CD4-positive, alpha-beta T cell treated with Interleukin-12 subunit alpha and Interleukin-12 subunit beta, for 1 hour (primary cell): ENCODE measurements around the gene GREB1L.
"Not testable (repeated sequence)": the region's sequence is repeated elsewhere in the genome, so short reads cannot be mapped to it uniquely, and the experiment has no call there.

ENCODE experiments used
- DNase-seq: peaks from one replicate; pipeline ENCODE4 v3.0.0-alpha.2; 2020

GREB1L gene

DNA sequence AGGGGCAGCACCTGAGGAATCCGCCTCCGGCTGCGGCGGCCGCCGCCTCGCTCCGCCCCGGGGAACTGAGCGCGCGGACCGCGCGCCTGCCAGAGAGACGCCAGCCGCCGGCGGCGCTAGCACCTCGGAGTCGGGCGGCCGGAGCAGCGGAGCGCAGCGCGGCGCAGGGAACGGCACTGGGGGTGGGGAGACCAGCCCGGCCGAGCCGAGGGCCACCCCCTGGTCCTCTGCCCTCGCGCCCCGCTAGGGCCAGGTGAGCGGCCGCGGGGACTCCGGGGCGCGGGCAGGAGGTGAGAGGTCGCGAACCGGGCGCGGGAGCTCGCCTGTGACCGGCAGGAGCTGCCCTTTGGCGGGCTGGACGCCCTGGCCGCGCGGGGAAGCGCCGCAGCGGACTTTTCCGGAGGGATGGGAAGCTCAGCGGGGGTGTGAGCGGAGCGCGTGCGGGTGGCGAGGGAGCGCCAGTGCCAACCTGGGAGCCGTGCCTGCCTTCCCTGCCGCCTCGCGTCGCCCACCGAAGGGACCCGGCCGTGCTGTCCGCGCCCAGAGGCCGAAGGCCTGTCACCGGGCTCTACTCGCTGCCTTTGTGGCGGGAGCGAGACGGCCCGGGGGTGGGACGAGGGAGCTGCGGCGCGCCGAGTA lies at the start of gene GREB1L:
GREB1L (plus strand) TSS at position 92 of the 639 bp plus-strand sequence. CDS start 141,287 bp downstream, outside the sequence.
- no peak for DNase-seq

DNA sequence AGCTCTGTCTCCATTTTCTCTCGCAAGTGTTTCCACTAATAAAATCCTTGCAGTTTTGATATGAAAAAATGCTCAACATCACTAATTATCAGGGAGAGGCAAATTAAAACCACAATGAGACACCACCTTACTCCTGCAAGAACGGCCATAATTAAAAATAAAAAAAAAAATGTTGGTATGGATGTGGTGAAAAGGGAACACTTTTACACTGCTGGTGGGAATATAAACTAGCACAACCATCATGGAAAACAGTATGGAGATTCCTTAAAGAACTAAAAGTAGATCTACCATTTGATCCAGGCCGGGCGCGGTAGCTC lies 49.8 kb upstream of the GREB1L start:
- DNase-seq: no peak

DNA sequence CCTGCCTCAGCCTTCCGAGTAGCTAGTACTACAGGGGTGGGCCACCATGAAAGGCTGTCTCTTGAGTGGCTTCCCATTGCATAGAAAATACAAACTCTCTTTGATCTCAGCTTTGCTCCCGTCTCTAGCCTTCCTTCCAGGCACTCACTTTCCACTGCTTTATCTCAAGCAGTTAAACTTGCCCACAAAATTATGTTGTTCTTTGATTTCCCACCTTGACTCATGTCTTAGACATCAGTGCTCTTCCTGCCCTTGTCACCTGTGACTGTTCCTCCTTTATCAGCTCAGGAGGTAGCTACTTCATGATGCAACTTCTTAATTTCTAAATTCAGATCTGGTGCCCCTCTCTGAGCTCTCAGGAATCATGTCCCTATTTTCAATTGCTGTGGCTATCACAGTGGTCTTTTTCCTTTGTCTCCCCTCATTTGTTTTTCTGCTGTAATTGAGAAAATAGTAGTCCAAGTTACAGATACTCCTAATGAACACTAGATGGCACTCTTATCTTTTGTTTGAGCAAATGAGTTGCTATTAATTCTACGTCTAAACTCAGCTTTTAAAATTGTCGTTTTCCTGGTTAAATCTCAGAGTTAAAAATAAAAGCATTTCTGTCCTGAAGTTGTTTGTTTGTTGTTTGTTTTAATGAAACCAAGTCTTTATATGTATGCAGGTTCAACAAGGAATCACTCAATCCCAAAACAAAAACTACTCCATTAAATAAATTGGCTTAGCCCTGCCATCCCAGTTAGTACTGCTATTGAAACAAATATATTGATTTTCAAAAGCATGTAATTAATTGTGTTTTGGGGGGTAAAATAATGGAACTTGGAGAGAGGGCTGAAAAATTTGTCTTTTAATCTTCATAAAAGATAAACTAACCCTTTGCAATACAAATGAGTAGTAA lies 46.9 kb upstream of the GREB1L start:
- peak; percentile 28 for DNase-seq

DNA sequence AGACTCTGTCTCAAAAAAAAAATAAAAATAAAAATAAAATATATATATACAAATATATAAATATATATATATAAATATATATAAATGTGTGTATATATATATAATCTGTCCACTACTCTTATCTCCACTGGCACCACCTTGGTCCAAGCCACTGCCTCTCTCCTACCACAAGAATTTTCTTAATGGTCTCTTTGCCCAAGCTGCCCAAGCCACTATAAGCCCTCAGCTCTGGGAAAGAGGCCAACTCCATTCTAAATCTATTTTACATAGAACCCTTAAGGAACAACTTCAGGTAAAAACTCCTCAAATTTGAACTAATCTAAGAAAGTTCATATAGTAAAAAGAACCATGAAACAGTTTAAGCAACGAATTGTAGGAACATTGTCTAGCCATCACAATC lies 45.6 kb upstream of the GREB1L start:
- DNase-seq: no peak

DNA sequence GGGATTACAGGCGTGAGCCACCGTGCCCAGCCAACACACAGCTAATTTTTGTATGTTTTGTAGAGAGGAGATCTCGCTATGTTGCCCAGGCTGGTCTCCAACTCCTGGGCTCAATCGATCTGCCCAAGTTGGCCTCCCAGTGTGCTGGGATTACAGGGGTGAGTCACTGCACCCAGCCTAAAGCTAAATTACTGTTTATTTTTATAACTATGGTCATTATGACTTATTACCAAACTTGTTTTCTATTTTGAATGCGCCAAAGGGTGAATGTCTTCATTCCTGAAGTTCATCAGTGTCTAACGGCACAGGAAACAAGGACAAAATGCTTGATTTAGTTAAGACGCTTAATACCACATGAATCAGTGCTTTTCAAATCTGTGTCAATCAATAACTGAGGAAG lies 38.9 kb upstream of the GREB1L start:
- no peak for DNase-seq

DNA sequence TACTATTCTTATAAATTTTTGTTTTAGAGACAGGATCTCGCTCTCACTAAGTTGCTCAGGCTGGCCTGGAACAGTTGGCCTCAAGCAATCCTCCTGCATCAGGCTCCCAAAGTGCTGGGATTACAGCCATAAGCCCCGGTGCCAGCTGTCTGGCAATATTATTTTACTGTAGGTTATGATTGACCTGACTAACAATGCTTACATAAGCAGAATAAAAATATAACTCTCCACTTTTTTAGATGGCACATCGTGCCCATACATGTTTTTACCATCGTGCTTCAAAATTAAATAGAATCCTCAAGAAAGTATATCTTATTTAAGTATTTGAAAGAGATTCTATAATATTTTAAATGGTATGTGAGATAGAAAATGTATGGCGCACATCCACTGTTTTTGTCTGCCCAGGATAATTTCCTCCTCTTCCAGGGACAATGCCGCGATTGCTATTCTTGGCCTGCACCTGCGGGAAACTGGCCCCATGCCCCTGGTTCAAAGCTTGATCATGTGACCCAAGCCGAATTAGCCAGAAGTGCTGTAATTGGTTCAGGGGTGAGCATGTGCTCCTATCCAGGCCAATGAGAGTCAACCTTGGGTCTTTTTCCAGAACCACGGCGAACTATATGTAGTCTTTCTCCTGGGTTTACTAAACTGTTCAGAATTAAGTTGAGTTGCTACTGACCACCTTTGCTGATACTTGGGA lies 38.3 kb upstream of the GREB1L start:
- no peak for DNase-seq

DNA sequence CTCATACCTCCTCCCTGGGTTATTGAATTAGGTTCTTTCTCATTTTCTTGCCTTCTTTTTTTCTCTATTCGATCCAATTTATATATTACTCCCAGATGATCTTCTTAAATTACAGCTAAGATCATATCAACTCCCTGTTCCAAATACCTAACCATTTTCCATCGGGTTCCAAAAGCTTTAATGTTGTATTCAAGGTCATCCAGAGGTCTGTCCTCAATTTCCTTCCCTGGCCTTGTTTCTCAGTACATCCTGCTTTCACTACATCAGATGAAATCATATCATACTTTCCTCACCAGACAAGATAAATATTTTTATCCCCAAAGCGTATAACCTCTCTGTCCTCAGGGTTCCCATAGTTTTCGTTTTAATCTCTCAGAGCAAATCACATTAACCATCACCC lies 36.3 kb upstream of the GREB1L start:
- DNase-seq: no peak

DNA sequence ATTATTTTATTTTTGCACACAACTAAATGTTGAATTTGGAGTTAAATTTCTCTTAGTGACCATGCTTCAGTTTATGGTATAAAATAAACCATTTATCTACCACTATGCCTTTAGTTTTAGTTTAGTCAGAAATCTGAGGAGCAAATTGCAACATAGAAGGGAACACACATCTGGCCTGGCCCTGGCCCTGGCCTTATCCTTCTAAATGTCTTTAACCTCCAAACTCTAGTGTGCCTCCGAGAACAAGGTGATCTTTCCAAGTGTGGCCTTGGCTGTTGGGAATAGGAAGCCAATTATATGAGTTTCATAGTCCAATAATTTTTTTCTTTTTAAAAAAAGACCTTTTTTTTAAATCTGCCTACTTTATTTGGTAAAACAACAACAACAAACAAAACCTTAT lies 31.8 kb upstream of the GREB1L start:
- DNase-seq: no peak

DNA sequence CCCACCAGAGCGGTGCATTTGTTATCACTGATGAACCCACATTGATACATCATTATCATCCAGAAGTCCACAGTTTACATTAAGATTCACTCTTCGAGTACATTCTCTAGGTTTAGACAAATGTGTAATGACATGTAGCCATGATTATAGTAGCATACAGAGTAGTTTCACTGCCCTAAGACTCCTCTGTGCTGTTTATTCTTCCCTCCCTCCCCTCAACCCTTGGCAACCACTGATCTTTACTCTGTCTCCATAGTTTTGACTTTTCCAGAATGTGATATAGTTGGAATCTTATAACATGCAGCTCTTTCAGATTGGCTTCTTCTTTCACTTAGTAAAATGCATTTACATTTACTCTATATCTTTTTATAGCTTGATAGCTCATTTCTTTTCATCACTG lies 31.2 kb upstream of the GREB1L start:
- no peak for DNase-seq

DNA sequence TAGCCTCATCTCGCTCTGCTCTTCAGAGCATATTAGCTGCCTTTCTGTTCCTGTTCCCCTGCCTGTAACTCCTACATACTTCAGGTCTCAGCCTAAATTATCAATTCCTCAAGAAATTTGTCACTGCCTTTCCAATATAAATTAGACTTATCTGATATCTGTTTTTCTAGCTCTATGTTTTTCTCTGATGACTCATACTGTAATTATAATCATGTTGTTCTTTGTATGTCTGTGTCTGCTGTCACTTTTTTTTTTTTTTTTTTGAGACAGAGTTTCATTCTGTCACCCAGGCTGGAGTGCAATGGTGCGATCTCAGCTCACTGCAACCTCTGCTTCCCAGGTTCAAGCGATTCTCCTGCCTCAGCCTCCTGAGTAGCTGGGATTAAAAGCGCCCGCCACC lies 27.6 kb upstream of the GREB1L start:
- DNase-seq: not testable (repeated sequence)

DNA sequence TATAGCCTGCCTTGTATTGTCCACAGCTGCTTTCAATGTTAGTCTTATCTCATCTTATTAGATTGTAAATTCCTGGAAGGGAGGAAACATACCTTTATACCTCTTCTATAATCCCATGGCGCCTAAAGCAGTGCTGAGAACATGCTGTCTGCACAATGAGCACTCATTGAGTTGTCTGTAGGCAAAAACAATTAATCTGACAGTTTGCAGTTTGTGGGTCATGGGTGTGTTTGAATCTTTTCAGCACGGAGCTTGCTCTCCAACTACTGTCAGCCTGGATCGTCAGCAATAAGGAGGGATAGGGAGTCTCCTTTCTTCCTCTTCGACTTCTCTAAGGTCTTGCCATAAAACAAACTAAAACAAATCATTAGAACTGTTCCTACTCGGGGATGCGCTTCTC lies 26.5 kb upstream of the GREB1L start:
- no peak for DNase-seq

DNA sequence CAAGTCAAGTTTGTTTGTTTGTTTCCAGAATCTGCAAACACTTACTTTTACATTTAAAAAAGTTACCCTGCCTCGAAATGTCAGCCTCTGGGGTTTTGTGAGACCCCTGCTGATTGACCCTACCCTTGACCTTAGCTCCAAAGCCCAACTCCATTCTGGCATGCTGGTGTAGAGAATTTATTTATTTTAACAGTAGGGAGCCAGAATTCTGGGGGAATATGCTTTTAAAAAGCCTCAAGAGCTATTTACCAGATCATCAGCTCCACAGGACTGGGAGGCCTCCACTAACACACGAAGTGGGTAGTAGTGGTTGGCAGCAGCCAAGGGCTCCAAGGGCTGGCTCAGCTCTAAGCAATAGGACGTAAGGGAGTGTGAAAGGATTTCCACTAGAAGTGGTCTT lies 23.2 kb upstream of the GREB1L start:
- no peak for DNase-seq

DNA sequence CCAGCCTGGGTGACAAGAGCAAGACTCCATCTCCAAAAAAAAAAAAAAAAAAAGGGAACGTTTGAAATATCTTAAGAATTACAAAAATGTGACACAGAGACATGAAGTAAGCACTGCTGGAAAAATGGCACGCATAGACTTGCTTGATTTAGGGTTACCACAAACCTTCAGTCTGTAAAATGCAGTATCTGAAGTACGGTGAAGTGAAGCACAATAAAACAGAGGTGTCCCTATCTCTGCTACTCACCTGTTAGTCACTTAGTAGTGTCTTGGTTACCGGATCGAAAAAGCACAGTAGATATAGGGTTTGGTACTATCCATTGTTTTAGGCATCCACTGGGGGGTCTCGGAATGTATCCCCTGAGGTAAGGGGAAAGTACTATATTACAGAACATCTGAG lies 11.6 kb upstream of the GREB1L start:
- no peak for DNase-seq

DNA sequence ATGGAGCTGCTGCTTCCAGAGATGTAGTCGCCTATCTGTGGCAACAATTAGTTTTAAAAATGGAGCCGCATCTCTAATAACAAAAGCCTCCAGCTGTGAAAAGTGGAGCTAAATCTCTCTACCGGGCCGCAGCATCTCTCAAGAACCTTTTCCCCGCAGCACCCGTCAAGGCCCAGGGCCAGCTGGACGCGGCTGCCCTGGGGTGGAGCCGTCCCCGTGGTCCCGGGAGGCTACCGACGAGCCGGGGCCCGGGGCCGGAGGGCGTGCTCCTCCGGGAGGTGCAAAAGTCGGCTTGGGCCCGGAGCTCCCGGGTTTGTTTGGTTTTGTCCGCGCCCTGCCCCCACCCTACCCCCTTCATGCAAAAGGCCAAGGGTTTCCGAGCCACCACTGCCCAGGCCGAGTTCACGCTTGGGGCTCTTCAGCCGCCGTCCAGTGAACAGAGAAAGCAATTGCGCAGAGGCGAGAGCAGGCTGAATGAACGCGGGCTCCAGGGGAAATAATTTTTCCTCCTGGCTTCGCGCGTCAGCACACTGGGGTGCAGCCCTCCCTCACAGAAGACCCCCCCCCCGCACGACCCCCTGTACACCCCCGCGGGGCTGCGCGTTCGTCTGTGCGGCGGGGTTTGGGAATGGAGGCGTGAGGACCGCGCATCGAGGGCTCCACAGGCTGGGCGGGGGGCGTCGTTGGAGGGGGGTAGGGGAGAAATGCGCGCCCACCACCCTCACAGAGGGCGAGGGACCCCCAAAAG lies 557 bp upstream of the GREB1L start:
- DNase-seq: no peak

DNA sequence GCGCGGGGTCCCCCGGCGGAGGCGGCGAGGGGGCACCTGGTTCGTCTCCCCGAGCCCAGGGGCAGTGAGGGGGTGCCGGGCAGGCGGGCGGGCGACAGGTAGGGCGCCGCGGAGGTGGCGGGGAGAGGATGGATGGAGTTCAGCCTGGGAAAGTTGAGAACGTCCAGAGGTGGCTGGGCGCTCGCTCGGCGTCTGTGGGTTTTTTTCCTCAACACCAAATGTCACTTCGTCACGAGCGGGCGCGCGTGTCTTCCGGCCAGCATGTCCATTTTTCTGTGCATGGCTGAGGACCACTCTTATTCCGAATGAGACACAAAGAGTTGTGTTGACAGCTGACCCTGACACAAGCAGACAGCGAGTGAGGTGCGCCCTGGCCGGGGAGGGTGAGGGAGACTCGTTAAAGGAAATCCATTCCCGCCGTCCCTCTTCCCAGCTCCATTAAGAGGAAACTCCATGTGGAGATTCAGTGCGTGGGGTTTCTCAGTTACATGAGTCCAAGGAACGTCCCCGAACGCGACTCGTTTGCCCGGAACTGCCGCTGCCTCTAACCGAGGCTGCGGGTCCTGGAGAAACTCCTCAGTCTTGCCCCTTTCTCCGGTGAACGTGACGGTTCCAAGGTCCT lies 859 bp downstream of the GREB1L start:
- no peak for DNase-seq

DNA sequence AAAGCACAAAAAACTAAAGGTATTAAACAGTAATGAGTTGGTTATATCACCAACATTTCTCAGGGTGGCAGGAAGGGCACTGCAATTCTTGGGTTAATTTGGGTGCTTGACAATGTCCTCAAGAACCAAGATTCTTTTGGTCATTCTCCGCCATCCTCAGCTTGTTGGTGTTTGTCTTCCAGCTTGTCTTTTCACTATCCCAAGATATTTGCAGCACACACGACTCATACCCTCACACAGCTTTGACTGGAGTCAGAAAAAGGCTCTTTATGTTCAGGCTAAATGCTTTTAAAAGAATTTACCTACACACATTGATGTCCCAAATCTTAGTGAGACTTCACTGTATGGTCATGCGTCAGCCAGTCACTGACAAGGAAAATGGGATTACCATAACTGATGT lies 12.5 kb downstream of the GREB1L start:
- DNase-seq: no peak

DNA sequence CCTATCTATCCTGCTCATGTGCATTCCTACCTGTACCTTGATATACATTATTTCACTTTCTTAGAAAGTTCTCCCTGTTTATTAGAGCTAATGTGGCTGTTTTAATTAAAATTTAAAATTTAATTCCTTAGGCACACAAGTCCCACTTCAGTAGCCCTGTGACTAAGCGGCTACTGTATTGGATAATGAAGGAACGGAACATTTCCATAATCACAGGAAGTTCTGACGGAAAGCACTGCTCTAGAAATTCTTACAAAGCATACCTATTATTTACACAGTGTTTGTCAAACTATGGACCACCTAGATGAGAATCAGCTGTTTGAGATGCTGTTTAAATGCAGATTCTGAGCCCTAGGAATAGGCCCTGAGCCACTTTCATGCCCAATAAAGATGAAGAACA lies 13.2 kb downstream of the GREB1L start:
- no peak for DNase-seq

DNA sequence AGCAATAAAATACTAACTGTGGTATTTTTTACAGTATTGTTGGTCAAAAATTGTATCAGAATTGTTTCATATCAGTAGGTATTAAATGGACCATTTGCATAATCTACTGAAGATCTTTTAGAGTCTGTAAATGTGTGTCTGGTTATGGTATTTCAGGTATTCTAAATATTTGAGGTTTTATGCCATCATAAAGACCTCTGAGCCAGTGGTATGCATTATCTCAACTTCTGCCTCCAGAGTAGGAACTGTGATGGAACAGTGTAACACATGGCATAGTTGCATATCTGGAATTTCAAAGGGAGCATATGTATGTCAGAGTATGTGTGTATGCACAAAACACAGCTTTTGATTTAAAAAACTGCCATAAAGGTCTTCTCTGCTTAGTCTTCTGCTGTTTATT lies 15.4 kb downstream of the GREB1L start:
- DNase-seq: no peak

DNA sequence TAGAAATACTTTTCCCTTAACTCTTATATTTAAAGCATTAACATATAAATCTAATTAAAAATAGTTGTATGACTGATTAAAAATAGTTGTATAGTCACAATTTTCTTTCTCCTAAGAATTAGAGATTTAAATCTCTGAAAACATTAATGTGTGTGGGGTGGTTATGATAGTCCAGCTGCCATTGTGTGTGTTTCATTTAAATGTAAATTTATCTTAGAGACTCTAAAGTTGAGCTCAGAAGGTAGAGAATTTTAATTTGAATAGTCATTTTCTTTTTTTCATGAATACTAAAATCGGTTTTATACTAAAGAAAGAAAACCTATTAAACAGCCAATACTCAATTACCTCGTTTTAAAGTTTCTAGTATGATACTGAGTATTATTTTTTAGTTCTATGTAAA lies 18.6 kb downstream of the GREB1L start:
- no peak for DNase-seq

DNA sequence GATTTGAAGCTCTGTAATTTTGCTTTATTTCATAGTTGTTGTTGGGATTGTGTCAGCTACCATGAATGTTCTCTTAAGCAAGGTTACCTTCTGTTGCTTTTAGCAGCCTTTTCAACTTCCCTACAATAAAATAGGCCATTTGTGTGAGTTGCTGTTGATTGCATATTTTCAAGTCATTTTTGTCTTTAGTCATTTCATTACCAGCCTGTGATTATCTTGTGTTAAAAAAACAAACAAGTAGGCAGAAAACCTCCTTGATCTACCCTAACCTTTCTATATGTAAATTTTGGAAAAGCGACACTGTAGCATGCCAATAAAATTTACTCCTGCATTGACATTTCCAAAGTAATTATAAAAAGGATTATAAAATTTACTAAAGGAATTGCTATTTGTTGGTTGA lies 19.3 kb downstream of the GREB1L start:
- no peak for DNase-seq

DNA sequence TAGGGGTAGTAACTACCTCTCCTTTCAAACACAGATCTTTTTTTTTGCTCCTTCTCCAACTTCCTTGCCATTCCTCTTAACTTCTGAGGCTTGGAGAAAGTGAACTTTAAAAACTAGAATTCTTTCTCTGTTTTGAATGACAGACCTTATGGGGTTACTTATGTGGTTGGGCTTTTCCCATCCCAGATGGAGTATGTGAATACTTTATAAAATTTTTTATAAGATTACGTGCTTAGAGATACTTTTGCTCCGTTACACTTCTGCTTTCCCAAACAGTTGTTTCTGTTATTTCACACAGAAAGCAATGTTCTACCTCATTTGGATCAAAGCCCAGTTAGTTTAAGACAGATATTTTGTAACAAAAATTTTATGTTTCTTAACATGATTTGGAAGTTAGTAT lies 20.2 kb downstream of the GREB1L start:
- no peak for DNase-seq

DNA sequence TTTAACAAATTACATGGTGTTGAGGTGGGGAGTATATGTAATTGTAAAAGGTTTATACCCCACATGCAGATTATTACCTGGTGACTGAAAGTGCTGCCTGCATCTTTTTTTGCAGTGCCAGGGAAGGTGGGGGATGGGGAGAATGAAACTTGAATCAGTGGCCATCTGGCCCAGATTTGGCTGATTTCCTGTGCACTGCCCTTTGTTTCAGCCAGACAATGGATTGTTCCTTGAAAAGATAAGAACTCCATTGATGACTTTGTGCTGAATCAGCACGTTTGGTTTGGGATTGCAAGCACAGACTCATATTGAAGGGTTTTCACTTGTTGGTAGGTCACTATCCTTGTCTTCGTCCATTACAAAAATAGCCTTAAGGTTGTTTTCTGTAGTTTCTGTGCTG lies 20.9 kb downstream of the GREB1L start:
- DNase-seq: no peak

DNA sequence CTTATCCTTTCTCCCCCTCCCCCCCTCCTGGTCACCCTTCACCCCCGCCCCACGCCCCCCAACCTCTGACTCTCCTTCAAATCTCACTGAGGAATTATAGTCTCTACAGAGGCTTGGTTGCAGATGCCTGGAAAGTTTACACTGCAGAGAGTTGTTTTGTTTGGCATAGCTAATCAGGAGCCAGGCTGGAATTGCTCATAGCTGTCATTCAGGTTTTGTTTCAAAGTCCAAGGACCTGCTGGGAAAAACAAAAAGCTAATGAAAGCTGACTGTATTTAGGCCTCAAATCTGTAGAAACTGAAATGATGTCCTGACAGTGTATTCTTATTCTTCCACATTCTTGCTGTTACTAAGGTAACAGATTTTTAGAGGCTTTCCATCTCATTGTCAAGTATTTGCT lies 22.6 kb downstream of the GREB1L start:
- DNase-seq: no peak
